ENCODE results near the gene S100A13. TPM values are rescaled to one million over a fixed set of nuclear protein-coding genes. Genes with fewer than 3 reads are reported as not detected.

Gene S100A13
- polyA plus RNA-seq, 4 donors: 50.1 to 132 (median 83.1) TPM

GRCh38 chr1:153652805-153653500 lies 25.6 kb upstream of the S100A13 start:
- Histone ChIP-seq H3K4me3 (ENCODE audit: low read depth in 1 of 3, low read length in 3 of 3) (no peak overlapping the region), H3K9me3 (ENCODE audit: control insufficient read depth in 2 of 2, insufficient read depth in 1 of 2, low read depth in 1 of 2, low read length in 1 of 2) (no peaks in the 10 kb centered on the region), H3K4me1 (ENCODE audit: control insufficient read depth in 3 of 3, insufficient read depth in 2 of 3, low read depth in 1 of 3, low read length in 2 of 3) (peaks cover 0 to 19% (median 0%) of the 10 kb centered on the region in 3 donors), H3K27ac (ENCODE audit: low read depth in 1 of 3, low read length in 2 of 3) (peak overlapping the region in 2 of 3 donors; percentile 22 to 35), H3K36me3 (ENCODE audit: control insufficient read depth in 3 of 3, insufficient read depth in 2 of 3, low read depth in 1 of 3, low read length in 3 of 3) (peaks cover 0 to 1% (median 0%) of the 10 kb centered on the region in 3 donors), H3K27me3 (ENCODE audit: control insufficient read depth in 3 of 3, insufficient read depth in 3 of 3, low read length in 3 of 3) (no peaks in the 10 kb centered on the region)
- WGBS, 3 donors: 50 to 63% (median 60%) methylated on average over 3 of the region's 3 CpGs
- FAIRE-seq (no peak), DNase-seq (peak; percentile 27 to 51)

DNA sequence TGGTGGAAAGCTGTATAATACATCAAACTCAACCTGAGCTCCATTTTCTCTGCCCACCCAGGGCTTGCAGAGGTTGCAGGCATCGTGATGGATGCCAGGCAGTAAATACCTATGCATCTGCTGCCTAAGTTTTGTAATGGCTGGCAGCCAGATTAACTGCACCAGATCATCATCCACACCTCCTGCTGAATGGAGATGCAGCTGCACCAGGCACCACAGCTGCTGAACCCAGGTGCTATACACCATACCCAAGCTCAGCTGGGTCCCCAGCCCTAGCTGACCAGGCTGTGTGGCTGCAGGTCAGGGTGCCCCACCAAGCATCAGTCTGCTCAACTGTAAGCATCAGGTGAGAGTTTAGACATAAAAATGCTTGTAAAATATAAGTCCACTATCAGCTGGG lies 24.5 kb upstream of the S100A13 start:
- WGBS, 3 donors: 21 to 73% (median 61%) methylated on average over 1 of the region's 1 CpG
- Histone ChIP-seq H3K27me3 (ENCODE audit: control insufficient read depth in 3 of 3, insufficient read depth in 3 of 3, low read length in 3 of 3) (no peaks in the 10 kb centered on the region), H3K27ac (ENCODE audit: low read depth in 1 of 3, low read length in 2 of 3) (no peak overlapping the region), H3K4me3 (ENCODE audit: low read depth in 1 of 3, low read length in 3 of 3) (no peak overlapping the region), H3K36me3 (ENCODE audit: control insufficient read depth in 3 of 3, insufficient read depth in 2 of 3, low read depth in 1 of 3, low read length in 3 of 3) (peaks cover 0 to 11% (median 0%) of the 10 kb centered on the region in 3 donors), H3K4me1 (ENCODE audit: control insufficient read depth in 3 of 3, insufficient read depth in 2 of 3, low read depth in 1 of 3, low read length in 2 of 3) (peaks cover 0 to 19% (median 0%) of the 10 kb centered on the region in 3 donors), H3K9me3 (ENCODE audit: control insufficient read depth in 2 of 2, insufficient read depth in 1 of 2, low read depth in 1 of 2, low read length in 1 of 2) (no peaks in the 10 kb centered on the region)
- no peak for DNase-seq
- no peak for FAIRE-seq

GRCh38 chr1:153649863-153650235 lies 22.5 kb upstream of the S100A13 start:
- Histone ChIP-seq H3K4me3 (ENCODE audit: low read depth in 1 of 3, low read length in 3 of 3) (no peak overlapping the region), H3K27me3 (ENCODE audit: control insufficient read depth in 3 of 3, insufficient read depth in 3 of 3, low read length in 3 of 3) (no peaks in the 10 kb centered on the region), H3K4me1 (ENCODE audit: control insufficient read depth in 3 of 3, insufficient read depth in 2 of 3, low read depth in 1 of 3, low read length in 2 of 3) (peaks cover 0 to 19% (median 0%) of the 10 kb centered on the region in 3 donors), H3K36me3 (ENCODE audit: control insufficient read depth in 3 of 3, insufficient read depth in 2 of 3, low read depth in 1 of 3, low read length in 3 of 3) (peaks cover 3 to 23% (median 8%) of the 10 kb centered on the region in 3 donors), H3K27ac (ENCODE audit: low read depth in 1 of 3, low read length in 2 of 3) (no peak overlapping the region), H3K9me3 (ENCODE audit: control insufficient read depth in 2 of 2, insufficient read depth in 1 of 2, low read depth in 1 of 2, low read length in 1 of 2) (no peaks in the 10 kb centered on the region)
- WGBS, 3 donors: 60 to 89% (median 63%) methylated on average over 2 of the region's 2 CpGs
- DNase-seq (no peak), FAIRE-seq (no peak)

DNA sequence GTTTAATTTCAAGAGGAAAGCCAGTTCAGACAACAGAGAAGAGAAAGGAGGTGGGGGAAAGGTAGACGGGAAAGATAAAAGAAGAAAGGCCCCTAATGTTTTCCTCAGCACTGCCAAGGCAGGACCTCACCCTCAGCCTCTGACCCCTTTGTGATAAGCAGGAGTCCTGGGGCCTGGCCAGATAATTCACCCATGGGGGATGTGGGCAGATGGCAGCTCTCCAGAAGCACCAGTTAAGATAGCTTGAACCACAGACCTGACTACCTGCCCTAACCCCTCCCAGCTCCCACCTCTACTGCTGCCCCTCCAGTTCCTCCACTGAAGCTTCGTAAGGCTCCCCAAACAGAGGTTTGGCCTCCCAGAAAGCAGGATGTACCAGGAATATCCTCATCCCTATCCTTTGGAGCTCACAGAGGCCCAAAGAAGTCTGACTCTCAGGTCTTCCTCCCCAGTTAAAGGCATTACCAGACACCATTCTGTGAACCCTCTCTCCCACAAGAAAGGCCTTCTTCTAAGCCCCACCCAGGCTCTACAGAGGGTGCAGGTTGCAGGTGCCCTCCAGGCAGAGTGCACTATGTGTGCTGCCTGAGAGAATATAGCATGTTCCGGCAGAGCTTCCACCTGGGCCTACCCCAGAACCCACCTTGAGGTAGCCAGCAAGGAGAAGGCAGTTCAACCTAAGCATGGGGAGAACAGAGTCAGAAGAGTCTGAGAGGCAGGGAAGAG lies 22.0 kb upstream of the S100A13 start:
- FAIRE-seq (no peak), DNase-seq (no peak)
- H3K4me3 ChIP-seq (ENCODE audit: low read depth in 1 of 3, low read length in 3 of 3): no peak overlapping the region
- H3K27me3 ChIP-seq (ENCODE audit: control insufficient read depth in 3 of 3, insufficient read depth in 3 of 3, low read length in 3 of 3): no peaks in the 10 kb centered on the region
- H3K9me3 ChIP-seq (ENCODE audit: control insufficient read depth in 2 of 2, insufficient read depth in 1 of 2, low read depth in 1 of 2, low read length in 1 of 2): no peaks in the 10 kb centered on the region
- WGBS, 3 donors: 15 to 46% (median 45%) methylated on average over 3 of the region's 3 CpGs
- peaks cover 5 to 25% (median 10%) of the 10 kb centered on the region in 3 donors for H3K36me3 ChIP-seq (ENCODE audit: control insufficient read depth in 3 of 3, insufficient read depth in 2 of 3, low read depth in 1 of 3, low read length in 3 of 3)
- H3K4me1 ChIP-seq (ENCODE audit: control insufficient read depth in 3 of 3, insufficient read depth in 2 of 3, low read depth in 1 of 3, low read length in 2 of 3): peaks cover 0 to 19% (median 0%) of the 10 kb centered on the region in 3 donors
- no peak overlapping the region for H3K27ac ChIP-seq (ENCODE audit: low read depth in 1 of 3, low read length in 2 of 3)

DNA sequence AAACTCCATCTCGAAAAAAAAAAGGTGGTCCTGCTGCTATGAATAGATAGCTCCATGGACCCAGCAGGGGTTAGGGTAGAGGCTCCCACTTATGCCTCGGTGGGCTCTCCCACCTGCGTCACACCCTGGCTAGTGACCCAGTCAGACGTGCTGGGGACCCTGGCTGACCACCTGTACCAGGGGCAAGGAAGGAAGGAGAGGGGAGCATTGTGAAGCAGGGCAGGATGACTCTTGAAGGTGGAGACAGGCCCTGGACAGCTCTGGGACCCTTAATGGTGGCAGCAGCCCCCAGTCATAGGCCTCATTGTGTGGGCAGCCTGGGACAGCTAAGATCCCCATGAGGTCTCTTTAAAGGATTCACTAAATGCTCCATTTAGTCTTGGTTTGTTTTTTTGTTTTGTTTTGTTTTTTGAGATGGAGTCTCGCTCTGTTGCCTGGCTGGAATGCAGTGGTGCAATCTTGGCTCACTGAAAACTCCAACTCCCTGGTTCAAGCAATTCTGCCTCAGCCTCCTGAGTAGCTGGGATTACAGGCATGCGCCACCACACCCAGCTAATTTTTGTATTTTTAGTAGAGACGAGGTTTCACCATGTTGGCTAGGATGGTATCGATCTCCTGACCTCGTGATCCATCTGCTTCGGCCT lies 20.8 kb upstream of the S100A13 start:
- 81 to 88% (median 86%) methylated on average over 10 of the region's 10 CpGs for WGBS, 3 donors
- H3K4me1 ChIP-seq (ENCODE audit: control insufficient read depth in 3 of 3, insufficient read depth in 2 of 3, low read depth in 1 of 3, low read length in 2 of 3): peaks cover 0 to 24% (median 0%) of the 10 kb centered on the region in 3 donors
- DNase-seq (no peak), FAIRE-seq (no peak)
- H3K4me3 ChIP-seq (ENCODE audit: low read depth in 1 of 3, low read length in 3 of 3): no peak overlapping the region
- H3K9me3 ChIP-seq (ENCODE audit: control insufficient read depth in 2 of 2, insufficient read depth in 1 of 2, low read depth in 1 of 2, low read length in 1 of 2): no peaks in the 10 kb centered on the region
- no peak overlapping the region for H3K27ac ChIP-seq (ENCODE audit: low read depth in 1 of 3, low read length in 2 of 3)
- no peaks in the 10 kb centered on the region for H3K27me3 ChIP-seq (ENCODE audit: control insufficient read depth in 3 of 3, insufficient read depth in 3 of 3, low read length in 3 of 3)
- peaks cover 10 to 28% (median 11%) of the 10 kb centered on the region in 3 donors for H3K36me3 ChIP-seq (ENCODE audit: control insufficient read depth in 3 of 3, insufficient read depth in 2 of 3, low read depth in 1 of 3, low read length in 3 of 3)

DNA sequence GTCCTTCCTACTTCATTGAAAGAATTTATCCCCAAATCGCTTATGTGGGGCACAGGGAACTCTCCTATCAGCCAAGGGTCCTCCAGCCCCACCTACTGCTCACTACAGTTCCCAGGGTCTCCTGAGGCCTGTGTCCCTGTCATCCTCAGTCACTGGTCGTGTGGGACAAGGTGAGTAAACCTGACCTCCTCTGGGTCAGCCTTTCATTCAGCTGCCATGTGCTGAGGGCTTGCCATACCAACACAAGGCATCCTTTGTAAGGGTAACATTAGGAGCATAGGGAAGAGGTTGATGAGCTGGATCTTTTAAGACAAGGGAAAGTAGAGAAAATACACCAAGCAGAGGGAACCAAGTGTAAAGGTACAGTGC lies 20.0 kb upstream of the S100A13 start:
- peaks cover 0 to 17% (median 0%) of the 10 kb centered on the region in 3 donors for H3K4me1 ChIP-seq (ENCODE audit: control insufficient read depth in 3 of 3, insufficient read depth in 2 of 3, low read depth in 1 of 3, low read length in 2 of 3)
- H3K27ac ChIP-seq (ENCODE audit: low read depth in 1 of 3, low read length in 2 of 3): no peak overlapping the region
- no peak overlapping the region for H3K4me3 ChIP-seq (ENCODE audit: low read depth in 1 of 3, low read length in 3 of 3)

DNA sequence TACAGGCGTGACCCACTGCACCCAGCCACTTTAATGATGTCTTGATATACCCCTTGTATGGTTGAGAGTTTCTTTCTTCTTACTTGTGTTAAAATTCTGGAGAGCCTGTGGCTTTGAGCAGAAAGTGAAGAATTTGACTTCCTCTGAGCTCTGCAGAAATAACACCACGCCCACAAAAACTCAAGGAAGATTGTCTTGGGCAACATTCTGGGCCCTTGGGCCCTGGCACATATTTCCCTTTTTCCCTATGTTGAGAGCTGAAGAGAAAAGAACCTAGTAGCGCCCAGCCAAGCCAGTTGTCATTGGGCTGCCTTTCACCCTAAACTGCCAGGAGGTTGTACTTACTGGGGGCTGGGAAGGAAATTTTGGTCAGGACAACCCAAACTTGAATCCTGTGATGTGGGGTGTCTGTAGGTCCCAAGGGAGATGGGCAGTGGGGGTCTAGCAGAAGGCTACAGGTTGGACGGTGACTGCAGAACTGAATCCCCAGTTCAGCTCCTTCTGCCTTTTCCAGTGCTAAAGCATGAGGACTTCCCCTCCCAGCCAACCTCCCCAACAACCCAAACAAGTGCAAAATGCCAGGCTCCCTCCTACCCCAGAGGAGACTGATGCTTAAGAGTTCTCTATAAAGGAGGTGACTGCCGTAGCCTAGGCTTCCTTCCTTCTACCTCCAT lies 19.5 kb upstream of the S100A13 start:
- no peak overlapping the region for H3K27ac ChIP-seq (ENCODE audit: low read depth in 1 of 3, low read length in 2 of 3)
- no peak overlapping the region for H3K4me3 ChIP-seq (ENCODE audit: low read depth in 1 of 3, low read length in 3 of 3)
- WGBS, 3 donors: 84 to 92% (median 89%) methylated on average over 4 to 5 of the region's 5 CpGs
- H3K27me3 ChIP-seq (ENCODE audit: control insufficient read depth in 3 of 3, insufficient read depth in 3 of 3, low read length in 3 of 3): no peaks in the 10 kb centered on the region
- peaks cover 10 to 36% (median 17%) of the 10 kb centered on the region in 3 donors for H3K36me3 ChIP-seq (ENCODE audit: control insufficient read depth in 3 of 3, insufficient read depth in 2 of 3, low read depth in 1 of 3, low read length in 3 of 3)
- FAIRE-seq: no peak
- H3K9me3 ChIP-seq (ENCODE audit: control insufficient read depth in 2 of 2, insufficient read depth in 1 of 2, low read depth in 1 of 2, low read length in 1 of 2): no peaks in the 10 kb centered on the region
- H3K4me1 ChIP-seq (ENCODE audit: control insufficient read depth in 3 of 3, insufficient read depth in 2 of 3, low read depth in 1 of 3, low read length in 2 of 3): peaks cover 0 to 17% (median 0%) of the 10 kb centered on the region in 3 donors
- no peak for DNase-seq

More for the DNA sequence above, 20.0 kb upstream of the S100A13 start:
- FAIRE-seq: no peak
- Histone ChIP-seq H3K9me3 (ENCODE audit: control insufficient read depth in 2 of 2, insufficient read depth in 1 of 2, low read depth in 1 of 2, low read length in 1 of 2) (no peaks in the 10 kb centered on the region), H3K36me3 (ENCODE audit: control insufficient read depth in 3 of 3, insufficient read depth in 2 of 3, low read depth in 1 of 3, low read length in 3 of 3) (peaks cover 10 to 31% (median 14%) of the 10 kb centered on the region in 3 donors), H3K27me3 (ENCODE audit: control insufficient read depth in 3 of 3, insufficient read depth in 3 of 3, low read length in 3 of 3) (no peaks in the 10 kb centered on the region)
- DNase-seq: no peak
- 51 to 55% (median 54%) methylated on average over 2 of the region's 2 CpGs for WGBS, 3 donors

DNA sequence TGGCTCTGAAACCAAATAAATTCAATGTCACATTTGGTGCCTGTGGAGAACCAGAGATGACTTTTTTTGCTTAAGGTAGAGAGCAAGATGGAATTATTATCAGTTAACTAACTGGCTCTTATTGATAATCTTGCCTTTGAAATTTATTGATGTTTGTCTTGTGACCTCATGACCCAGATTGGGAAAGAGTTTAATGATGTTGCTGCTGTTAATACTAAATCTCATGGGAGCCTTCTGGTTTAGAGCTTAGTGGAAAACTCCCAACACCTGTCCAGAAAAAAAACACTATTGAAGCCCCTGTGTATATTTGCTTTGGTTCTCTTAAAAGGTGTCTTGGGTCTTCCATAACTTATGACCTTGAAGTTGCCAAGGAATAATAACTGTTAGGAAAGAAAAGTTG lies 16.5 kb upstream of the S100A13 start:
- no peak for FAIRE-seq
- Histone ChIP-seq H3K27ac (ENCODE audit: low read depth in 1 of 3, low read length in 2 of 3) (no peak overlapping the region), H3K9me3 (ENCODE audit: control insufficient read depth in 2 of 2, insufficient read depth in 1 of 2, low read depth in 1 of 2, low read length in 1 of 2) (no peaks in the 10 kb centered on the region), H3K4me3 (ENCODE audit: low read depth in 1 of 3, low read length in 3 of 3) (no peak overlapping the region), H3K36me3 (ENCODE audit: control insufficient read depth in 3 of 3, insufficient read depth in 2 of 3, low read depth in 1 of 3, low read length in 3 of 3) (peaks cover 15 to 55% (median 26%) of the 10 kb centered on the region in 3 donors), H3K27me3 (ENCODE audit: control insufficient read depth in 3 of 3, insufficient read depth in 3 of 3, low read length in 3 of 3) (no peaks in the 10 kb centered on the region), H3K4me1 (ENCODE audit: control insufficient read depth in 3 of 3, insufficient read depth in 2 of 3, low read depth in 1 of 3, low read length in 2 of 3) (peaks cover 0 to 7% (median 0%) of the 10 kb centered on the region in 3 donors)
- DNase-seq: peak in 1 of 2 donors; percentile 61
